Measurements from ENCODE around the gene PHC2. TPM values are rescaled to one million over a fixed set of nuclear protein-coding genes. Genes with fewer than 3 reads are reported as not detected.

PHC2 gene
- total RNA-seq, 4 donors from 2014 or later = 77.8 to 81.3 (median 79.5) TPM

DNA sequence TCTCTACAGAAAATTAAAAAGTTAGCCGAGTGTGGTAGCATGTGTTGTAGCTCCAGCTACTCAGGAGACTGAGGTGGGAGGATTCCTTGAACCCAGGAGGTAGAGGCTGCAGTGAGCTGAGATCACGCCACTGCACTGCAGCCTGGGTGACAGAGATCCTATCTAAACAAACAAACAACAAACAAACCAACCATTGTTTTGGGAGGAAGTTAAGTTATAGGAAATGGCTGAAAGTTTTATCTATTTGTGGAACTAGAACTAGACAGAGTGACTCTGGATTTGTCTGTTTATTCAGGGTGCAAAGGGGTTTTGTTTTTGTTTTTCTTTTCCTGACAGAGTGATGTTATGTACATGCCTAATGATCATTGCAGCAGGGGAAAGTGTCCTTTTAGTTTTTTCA lies 143.6 kb downstream of the PHC2 start:
- H3K36me3 ChIP-seq = peaks cover 30% of the 10 kb centered on the region
- H3K27ac ChIP-seq = no peak overlapping the region
- WGBS = 48% methylated on average over 2 of the region's 2 CpGs
- H3K27me3 ChIP-seq = no peaks in the 10 kb centered on the region
- H3K9me3 ChIP-seq = no peaks in the 10 kb centered on the region
- no peak for TF ChIP-seq POLR2A (IDR thresholded peaks at IDR 0.05)
- no peak for TF ChIP-seq POLR2AphosphoS5 (IDR thresholded peaks at IDR 0.05)
- no peak for TF ChIP-seq EP300 (IDR thresholded peaks at IDR 0.05)
- DNase-seq (ENCODE audit: low spot score in 2 of 2) = no peak
- H3K4me1 ChIP-seq = peaks cover 11% of the 10 kb centered on the region
- no peak overlapping the region for H3K4me3 ChIP-seq

DNA sequence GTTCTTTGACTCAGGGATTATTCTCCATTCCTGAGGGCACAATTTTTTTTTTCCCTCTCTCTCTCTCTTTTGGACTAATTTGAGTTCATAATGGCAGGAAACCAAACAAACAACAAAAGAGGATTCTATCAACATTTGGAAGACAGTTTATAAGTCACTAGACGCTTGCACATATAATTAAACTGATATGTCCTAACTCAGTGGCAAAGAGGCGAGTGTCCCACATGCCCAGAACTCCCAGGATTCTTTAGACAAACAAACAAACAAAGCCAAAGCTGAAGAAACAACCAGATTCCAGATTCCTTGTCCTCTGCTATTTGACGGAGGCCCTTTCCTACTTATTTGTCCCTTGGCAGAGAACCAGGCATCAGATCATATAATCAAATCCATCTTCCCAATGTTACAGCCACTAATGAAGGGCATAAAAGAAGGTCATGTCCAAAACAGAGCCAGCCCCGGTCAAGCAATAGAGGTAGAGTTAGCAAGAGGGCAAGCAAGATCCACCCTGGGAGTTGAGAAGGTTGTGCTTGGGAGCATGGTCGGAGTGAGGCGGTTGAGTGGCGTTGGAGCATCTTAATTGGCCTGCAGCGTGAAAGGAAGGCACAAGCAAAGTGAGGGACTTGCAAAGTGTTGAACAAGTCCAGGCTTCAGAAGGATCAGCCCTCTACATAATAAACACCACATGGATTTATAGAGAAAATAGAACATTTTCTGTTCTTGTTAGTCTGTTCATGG lies 144.3 kb downstream of the PHC2 start:
- Histone ChIP-seq H3K27ac (no peak overlapping the region), H3K9me3 (no peaks in the 10 kb centered on the region), H3K4me1 (peaks cover 11% of the 10 kb centered on the region), H3K4me3 (no peak overlapping the region), H3K27me3 (no peaks in the 10 kb centered on the region), H3K36me3 (peaks cover 35% of the 10 kb centered on the region)
- TF ChIP-seq EP300 (IDR thresholded peaks at IDR 0.05) = no peak
- TF ChIP-seq CTCF (IDR thresholded peaks at IDR 0.05) = no peak
- TF ChIP-seq POLR2A (IDR thresholded peaks at IDR 0.05) = no peak
- no peak for TF ChIP-seq POLR2AphosphoS5 (IDR thresholded peaks at IDR 0.05)
- WGBS = 74% methylated on average over 8 of the region's 8 CpGs
- DNase-seq (ENCODE audit: low spot score in 2 of 2) = peak in 1 of 2 donors; percentile 46

DNA sequence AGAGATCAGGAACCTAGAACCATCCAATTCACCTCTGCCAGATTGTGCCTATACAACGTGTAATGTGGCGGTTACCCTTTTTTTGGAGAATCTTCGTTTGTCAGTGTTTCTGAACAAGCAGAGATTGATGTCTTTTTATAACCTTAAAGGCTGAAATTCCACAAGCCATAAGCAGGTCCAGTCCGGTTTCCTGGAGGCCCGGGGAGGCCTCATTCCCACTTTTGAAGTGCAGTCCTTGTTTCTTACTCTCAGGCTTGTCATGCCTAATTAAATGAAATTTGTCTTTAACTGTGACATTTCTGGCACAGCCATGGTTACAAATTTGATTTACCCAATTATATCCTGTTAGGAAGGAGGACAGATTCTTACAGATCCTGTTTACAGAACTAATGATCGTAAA lies 146.8 kb downstream of the PHC2 start:
- Histone ChIP-seq H3K36me3 (peaks cover 48% of the 10 kb centered on the region), H3K27ac (no peak overlapping the region), H3K4me3 (no peak overlapping the region), H3K9me3 (no peaks in the 10 kb centered on the region), H3K4me1 (peaks cover 11% of the 10 kb centered on the region), H3K27me3 (no peaks in the 10 kb centered on the region)
- DNase-seq (ENCODE audit: low spot score in 2 of 2) = peak in 1 of 2 donors; percentile 1
- TF ChIP-seq CTCF (IDR thresholded peaks at IDR 0.05) (no peak), POLR2AphosphoS5 (IDR thresholded peaks at IDR 0.05) (no peak), EP300 (IDR thresholded peaks at IDR 0.05) (no peak), POLR2A (IDR thresholded peaks at IDR 0.05) (no peak)
- 80% methylated on average over 6 of the region's 6 CpGs for WGBS

- H3K27ac ChIP-seq = no peak overlapping the region
- H3K4me1 ChIP-seq = peaks cover 11% of the 10 kb centered on the region
- H3K4me3 ChIP-seq = no peak overlapping the region
- no peaks in the 10 kb centered on the region for H3K9me3 ChIP-seq
- 84% methylated on average over 3 of the region's 3 CpGs for WGBS
- H3K27me3 ChIP-seq = no peaks in the 10 kb centered on the region
- no peak for TF ChIP-seq POLR2AphosphoS5 (IDR thresholded peaks at IDR 0.05)
- TF ChIP-seq POLR2A (IDR thresholded peaks at IDR 0.05) = no peak
- no peak for TF ChIP-seq EP300 (IDR thresholded peaks at IDR 0.05)
- no peak for TF ChIP-seq CTCF (IDR thresholded peaks at IDR 0.05)
- H3K36me3 ChIP-seq = peaks cover 52% of the 10 kb centered on the region
- peak in 1 of 2 donors; percentile 11 for DNase-seq (ENCODE audit: low spot score in 2 of 2)
These were observed 148.1 kb downstream of the PHC2 start for GRCh38 chr1:33282791-33283190.

GRCh38 chr1:33281554-33282303 lies 149.2 kb downstream of the PHC2 start:
- peak; percentile 45 to 56 for DNase-seq (ENCODE audit: low spot score in 2 of 2)
- H3K4me3 ChIP-seq = no peak overlapping the region
- H3K36me3 ChIP-seq = peaks cover 63% of the 10 kb centered on the region
- H3K27me3 ChIP-seq = no peaks in the 10 kb centered on the region
- H3K9me3 ChIP-seq = no peaks in the 10 kb centered on the region
- no peak for TF ChIP-seq CTCF (IDR thresholded peaks at IDR 0.05)
- no peak for TF ChIP-seq POLR2A (IDR thresholded peaks at IDR 0.05)
- TF ChIP-seq POLR2AphosphoS5 (IDR thresholded peaks at IDR 0.05) = no peak
- TF ChIP-seq EP300 (IDR thresholded peaks at IDR 0.05) = no peak
- H3K27ac ChIP-seq = no peak overlapping the region
- WGBS = 97% methylated on average over 17 of the region's 17 CpGs
- H3K4me1 ChIP-seq = peaks cover 10% of the 10 kb centered on the region
